GM18873 (cell line): ENCODE measurements around the gene HBA2.
"Not testable (repeated sequence)": the region's sequence is repeated elsewhere in the genome, so short reads cannot be mapped to it uniquely, and the experiment has no call there.

Source experiments
- ATAC-seq: cut with Tn5 transposase; IDR thresholded peaks from one replicate; pipeline ENCODE4 v1.9.1; 2021; ENCODE audit warnings: mild to moderate bottlenecking, moderate library complexity, moderate number of reproducible peaks; ENCODE audit not compliant: unreplicated experiment, low FRiP score

The HBA2 gene

DNA sequence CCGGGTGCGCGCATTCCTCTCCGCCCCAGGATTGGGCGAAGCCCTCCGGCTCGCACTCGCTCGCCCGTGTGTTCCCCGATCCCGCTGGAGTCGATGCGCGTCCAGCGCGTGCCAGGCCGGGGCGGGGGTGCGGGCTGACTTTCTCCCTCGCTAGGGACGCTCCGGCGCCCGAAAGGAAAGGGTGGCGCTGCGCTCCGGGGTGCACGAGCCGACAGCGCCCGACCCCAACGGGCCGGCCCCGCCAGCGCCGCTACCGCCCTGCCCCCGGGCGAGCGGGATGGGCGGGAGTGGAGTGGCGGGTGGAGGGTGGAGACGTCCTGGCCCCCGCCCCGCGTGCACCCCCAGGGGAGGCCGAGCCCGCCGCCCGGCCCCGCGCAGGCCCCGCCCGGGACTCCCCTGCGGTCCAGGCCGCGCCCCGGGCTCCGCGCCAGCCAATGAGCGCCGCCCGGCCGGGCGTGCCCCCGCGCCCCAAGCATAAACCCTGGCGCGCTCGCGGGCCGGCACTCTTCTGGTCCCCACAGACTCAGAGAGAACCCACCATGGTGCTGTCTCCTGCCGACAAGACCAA, at the start of gene HBA2:
TSS of gene HBA2 (plus strand) at position 503 of the 568 bp plus-strand sequence. CDS start at position 540, 37 bp downstream.
- not testable (repeated sequence) for ATAC-seq

DNA sequence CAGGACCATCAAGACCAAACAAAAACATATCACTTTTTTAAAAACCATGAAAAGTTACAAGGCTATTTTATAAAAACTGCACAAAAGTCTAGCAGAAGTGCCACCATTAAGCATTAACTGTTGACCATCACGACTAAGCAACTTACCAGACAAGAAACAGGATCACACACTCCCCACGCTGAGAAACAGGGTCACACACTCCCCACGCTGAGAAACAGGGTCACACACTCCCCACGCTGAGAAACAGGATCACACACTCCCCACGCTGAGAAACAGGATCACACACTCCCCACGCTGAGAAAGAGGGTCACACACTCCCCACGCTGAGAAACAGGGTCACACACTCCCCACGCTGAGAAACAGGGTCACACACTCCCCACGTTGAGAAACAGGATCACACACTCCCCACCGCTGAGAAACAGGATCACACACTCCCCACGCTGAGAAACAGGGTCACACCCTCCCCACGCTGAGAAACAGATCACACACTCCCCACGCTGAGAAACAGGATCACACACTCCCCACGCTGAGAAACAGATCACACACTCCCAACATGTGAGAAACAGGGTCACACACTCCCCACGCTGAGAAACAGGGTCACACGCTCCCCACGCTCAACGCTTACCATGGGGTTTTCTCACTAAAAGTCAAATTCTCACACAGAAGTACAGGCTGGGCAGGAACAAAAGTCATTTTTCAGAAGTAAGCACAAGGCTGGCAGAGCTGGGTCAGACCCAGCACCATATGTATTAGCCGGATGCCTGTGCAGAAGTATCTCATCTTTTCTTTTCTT, 48.9 kb upstream of the HBA2 start:
- ATAC-seq: not testable (repeated sequence)

DNA sequence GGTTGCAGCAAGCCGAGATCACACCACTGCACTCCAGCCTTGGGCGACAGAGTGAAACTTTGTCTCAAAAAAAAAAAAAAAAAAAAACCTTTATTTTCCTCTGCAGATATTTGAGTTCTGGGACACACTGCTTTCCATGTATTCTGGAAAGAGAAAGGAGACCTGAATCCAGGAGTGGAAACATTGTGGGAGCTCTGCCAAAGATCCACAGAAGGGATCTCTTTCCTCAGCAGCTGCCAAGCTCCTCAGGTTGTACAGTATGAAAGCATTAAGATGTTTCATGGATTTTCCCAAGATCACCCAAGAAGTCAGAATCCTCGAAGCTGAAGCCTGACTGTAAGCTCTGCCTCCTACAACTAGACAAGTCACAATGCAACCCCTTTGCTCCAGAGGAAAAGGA, 47.7 kb upstream of the HBA2 start:
- ATAC-seq: no peak

DNA sequence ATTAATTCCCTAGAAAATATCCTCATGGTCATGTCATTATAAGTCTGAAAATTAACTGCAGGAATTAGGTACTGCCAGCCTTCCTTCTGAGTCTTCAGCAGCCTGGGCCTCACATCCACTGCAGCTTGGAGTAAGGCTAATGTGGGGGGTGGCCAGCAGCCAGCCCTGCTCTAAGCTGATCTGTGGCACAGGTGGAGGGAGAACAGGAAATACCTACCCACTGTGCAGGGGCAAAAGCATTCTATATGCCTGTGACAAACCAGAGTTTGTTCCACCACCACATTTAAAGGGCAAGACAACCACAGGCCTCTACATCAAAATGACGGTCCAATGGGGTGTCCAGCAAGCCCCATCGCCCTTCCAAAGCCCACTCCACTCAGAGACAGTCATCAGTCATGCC, 43.6 kb upstream of the HBA2 start:
- no peak for ATAC-seq

DNA sequence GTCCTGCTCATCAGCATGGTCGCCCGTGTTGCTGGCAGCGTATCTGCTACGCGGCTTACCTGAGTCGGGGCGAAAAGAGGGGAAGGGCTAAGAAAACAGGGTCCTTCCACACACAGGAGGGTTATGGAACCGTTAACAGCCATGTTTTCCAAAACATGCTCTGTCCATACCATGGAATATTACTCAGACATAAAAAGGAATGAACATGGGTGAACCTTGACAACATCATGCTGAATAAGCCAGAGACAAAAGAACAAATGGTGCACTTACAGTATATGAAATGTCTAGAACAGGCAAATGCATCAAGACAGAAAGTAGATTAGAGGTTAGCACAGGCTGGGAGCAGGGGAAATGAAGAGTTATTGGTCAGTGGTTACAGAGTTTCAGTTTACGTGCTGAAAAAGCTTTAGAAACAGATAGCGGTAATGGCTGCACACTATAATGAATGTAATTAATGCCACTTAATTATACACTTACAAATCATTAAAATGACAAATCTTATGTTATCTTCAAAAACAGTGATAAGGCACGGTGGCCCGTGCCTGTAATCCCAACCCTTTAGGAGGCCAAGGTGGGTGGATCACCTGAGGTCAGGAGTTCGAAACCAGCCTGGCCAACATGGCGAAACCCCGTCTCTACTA, 42.0 kb upstream of the HBA2 start:
- no peak for ATAC-seq

DNA sequence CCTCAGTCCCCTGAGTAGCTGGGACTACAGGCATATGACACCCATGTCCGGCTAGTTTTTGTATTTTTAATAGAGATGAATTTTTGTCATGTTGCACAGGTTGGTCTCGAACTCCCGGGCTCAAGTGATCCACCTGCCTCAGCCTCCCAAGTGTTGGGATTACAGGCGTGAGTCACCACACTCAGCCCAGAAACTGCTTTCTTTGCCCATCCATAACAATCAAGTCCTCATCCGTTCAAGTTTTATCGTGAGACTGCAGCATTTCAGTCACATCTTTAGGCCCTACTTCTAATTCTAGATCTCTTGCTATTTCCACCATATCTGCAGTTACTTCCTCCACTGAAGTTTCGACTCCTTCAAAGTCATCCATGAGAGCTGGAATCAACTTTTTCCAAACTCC, 40.6 kb upstream of the HBA2 start:
- ATAC-seq: no peak

DNA sequence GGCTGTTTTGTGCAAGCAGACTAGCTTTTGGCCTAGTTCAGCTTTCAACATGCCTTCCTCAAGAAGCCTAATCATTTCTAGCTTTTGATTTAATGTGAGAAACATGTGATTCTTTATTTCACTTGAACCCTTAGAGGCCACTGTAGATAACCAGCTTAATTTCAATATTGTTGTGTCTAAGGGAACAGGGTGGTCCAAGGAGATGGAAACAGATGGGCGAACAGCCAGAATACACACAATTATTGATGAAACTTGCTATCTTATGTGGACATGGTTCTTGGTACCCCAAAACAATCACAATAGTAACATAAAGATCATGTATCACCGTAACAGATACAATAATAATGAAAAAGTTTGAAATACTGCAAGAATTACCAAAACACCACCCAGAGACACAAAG, 39.0 kb upstream of the HBA2 start:
- no peak for ATAC-seq

DNA sequence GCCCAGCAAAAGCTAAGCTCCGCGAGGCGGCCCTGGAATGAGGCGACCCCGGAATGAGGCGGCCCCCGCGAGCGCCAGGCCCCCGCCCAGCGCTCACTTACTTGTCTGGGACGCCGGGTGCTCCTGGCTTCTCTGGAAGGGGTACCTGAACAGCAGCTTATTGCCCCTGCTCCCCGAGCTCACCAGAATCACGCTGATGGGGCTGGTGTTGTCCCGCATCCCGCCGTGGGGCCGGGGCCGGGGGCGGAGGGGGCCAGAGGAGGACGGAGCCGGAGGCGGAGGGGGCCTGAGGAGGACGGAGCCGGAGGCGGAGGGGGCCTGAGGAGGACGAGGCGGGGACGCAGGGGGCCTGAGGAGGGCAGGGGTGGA, 34.6 kb upstream of the HBA2 start:
- ATAC-seq: no peak

DNA sequence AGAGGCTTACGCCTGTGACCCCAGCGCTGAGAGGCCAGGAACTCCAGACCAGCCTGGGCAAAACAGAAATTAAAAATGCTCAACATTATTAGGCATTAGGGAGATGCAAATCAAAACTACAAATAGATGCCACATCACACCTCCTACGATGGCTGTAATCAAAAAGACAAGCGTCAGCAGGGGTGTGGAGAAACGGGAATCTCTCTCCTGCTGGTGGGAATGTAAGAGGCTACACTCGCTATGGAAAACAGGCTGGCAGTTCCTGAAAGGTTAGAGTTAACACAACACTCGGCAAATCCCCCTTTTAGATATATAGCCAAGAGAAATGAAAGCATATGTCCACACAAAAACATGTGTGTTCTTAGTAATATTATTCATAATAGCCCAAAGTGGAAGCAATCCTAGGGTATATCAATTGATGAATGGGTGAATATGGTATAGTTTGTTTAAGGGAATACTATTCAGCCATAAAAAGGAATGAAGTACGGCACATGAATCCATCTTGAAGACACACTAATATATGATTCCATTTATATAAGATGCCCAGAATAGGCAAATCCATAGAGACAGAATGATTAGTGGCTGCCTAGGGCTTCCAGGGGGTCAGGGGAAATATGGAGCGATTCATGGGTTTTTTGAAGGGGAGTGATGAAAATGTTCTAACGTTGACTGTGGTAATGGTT, 32.4 kb upstream of the HBA2 start:
- ATAC-seq: no peak

DNA sequence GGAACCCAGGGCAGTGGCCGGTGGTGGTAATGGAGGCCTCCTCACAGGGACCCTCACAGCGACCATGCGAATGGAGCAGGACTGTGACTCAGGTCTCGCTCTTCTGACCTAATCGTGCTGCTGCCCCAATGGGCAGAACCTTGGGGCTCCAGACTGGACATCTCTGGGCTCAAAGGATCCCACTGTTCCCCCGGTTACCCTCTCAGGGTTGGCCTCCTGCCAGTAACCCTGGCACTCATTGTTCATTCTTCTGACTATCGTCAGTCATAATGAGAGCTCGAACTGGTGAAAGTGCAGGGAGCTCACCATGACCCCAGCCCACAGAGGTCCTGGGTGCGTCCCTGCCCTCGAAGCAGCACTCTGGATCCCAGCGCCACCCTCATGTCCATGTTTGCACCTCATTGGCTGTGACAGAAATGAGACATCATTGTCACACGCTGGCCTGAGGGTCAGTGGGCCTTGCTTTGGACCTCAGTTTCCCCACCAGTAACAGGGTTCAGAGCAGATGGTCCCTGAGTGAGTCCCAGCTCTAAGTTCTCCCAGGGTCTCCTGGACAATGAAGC, 30.2 kb upstream of the HBA2 start:
- ATAC-seq: no peak

DNA sequence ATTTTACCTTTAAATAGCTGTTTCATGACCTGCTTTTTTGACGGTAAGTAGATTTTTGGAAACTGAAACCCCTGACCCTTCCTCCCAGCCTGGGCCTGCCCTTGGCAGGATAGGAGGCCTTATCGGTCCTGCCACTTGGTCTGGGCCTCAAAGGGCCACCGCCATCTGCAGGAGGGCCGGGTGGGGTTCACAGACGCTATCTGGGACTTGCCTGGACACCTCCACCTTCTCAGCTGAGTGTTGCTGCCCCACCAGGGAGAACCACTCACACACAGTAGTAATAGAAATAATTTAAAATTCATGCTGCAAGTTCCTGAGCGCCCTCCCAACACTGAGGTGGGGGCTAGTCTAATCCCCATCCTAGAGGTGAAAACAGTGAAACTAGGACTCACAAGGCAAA, 29.6 kb upstream of the HBA2 start:
- ATAC-seq: no peak

DNA sequence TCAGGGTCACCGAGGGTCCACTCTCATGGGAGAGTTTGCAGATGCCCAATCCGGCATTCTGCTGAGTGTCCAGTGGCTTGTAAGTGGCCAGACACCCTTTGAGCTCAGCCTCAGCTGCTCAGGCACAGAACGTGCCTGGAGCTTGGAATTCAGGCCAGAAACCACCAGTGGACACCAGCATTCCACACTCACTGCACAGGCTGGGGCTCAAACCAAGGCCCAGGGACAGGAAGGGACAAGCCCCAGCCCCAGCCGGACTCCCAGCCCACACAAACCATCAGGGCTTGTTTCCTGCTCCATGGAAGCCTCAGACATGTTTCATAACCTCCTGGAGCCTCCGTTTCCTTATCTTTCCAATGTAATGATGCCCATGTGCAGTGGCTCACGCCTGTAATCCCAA, 29.2 kb upstream of the HBA2 start:
- ATAC-seq: no peak

DNA sequence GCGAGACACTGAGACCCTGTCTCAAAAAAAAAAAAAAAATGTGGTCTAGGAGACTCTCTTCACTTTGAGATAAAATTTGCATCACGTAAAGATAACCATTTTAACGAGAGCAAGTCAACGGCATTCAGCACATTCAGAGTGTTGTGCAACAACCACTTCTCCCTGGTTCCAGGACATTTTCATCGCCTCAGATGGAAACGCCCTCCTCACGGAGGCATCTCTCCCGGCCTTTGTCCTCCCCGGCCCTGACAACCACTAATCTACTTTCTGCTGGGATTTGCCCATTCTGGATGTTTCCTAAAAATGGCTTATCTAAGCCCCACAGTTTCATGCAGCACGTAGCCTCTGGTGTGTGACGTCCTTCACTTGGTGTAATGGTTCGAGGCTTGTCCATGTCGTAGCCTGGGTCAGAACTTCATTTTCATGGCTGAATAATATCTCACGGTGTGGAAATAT, 27.9 kb upstream of the HBA2 start:
- no peak for ATAC-seq

DNA sequence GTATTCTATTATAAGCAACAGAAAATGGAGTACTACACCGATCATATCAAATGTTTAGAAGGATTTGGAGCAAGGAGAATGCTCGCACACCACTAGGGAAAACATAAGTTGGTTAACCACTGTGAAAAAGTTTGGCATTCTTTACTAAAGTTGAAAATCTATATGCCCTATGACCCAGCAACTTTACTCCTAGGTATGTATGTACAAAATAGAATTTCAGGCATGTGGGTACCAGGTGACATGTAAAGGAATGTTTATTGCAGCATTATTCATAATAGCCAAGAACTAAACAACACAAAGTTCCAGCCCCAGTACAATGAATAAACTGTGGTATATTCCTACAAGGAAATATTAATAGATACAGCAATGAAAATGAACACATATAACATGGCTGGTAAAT, 26.0 kb upstream of the HBA2 start:
- ATAC-seq: no peak

DNA sequence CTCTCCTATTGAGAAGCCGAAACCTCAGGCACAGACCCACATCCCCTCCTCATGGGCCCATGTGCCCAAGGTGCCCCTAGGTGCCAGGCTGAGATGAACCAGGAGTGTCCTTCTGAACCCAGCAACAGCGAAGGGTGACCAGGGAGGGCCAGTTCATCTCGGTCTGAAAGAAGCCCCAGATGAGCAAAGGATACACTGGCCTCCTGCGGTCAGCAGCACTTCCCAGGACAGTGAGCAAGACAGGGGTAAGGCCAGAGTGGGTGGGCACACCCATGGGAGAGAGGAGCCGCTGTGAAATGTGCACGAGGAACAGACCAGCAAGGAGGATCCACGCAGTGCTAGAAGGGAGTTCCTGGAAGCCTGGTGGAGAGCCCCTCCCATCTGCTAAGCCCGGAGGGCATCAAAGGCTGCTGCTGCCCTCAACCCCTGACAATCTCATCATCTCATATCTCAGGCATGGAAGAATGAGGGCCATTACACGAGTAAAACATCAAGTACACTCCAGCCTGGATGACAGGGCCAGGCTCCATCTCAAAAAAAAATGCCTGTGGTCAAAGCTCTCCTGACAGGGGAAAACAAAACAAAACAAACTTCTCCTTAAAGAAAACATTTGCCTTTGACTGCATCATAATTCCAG, 23.5 kb upstream of the HBA2 start:
- ATAC-seq: no peak

DNA sequence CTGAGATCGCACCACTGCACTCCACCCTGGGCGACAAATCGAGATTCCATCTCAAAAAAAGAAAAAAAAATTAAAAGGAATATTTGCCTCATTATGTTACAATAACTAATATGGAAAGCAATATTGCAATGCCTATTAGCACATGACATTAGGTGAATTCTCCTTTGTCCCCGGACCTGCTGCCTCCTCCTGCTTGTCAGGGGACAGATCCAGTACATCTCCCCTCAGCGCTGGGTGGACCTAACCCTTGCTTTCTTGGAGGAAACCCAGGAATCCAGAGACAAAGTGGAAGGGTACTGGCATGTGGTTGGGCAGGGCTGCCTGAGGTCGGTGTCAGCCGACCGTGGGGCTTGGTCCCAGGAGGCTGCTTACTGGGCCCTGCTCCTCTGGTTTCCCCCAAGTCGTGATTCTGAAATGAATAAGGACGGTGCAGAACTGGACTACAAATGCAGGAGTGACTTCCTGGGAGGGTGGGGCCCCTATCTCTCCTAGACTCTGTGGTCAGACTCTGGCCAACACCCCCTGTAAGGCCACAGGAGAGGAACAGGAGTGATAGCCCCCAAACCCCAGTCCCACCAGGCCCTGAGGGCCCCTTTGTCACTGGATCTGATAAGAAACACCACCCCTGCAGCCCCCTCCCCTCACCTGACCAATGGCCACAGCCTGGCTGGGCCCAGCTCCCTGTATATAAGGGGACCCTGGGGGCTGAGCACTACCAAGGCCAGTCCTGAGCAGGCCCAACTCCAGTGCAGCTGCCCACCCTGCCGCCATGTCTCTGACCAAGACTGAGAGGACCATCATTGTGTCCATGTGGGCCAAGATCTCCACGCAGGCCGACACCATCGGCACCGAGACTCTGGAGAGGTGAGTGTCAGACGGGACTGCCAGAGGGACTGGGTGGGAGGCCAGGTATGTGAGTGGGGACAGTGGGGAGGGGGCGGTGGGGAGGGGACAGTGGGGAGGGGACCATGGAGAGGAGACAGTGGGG, 20.2 kb upstream of the HBA2 start, which contains the start of gene HBZ:
TSS of gene HBZ (plus strand) at position 504 of the 988 bp plus-strand sequence. CDS start at position 770, 266 bp downstream.
- no peak for ATAC-seq

DNA sequence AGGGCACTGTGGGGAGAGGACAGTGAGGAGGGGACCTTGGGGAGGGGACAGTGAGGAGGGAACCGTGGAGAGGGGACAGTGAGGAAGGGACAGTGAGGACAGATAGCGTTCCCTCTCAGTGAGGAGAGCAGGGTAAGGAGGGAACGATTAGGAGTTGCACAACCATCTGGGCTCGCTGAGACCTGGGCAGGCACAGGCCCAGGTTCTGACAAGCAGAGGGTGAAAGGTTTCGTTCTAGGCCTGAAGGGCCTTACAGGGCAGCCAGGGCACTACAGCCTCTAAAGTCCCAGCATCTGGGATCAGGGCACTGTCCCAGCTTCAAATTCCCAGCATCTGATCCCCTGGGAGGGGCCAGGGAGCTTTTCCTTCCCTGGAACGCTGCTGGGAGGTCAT, 19.6 kb upstream of the HBA2 start:
- not testable (repeated sequence) for ATAC-seq

DNA sequence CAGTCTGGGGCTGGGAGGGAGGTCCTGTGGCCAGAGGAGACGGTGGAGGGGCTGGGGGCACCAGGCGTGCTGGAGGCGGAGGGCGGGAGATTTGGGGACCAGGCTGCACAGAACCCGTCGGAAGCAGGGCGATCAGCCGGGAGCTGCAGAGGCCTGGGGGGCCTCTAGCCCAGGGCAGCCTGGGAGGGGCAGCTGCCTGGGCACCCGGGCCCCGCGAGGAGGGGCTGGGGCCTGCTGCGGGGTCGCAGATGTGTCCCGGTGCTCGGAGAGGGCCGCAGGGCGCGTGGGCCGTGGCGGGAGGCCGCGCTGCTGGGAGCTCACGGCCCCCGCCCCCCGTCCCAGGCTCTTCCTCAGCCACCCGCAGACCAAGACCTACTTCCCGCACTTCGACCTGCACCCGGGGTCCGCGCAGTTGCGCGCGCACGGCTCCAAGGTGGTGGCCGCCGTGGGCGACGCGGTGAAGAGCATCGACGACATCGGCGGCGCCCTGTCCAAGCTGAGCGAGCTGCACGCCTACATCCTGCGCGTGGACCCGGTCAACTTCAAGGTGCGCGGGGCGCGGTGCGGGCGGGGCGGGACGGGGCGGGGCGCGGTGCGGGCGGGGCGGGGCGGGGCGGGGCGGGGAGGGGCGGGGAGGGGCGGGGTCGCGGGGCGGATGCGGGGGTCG, 19.0 kb upstream of the HBA2 start:
- not testable (repeated sequence) for ATAC-seq
